Loucy (cell line): Measurements from ENCODE around the gene CAMK2N1.

Experiments
- H2AFZ ChIP-seq: fragments of 200-600 bp; sonication (generic); 2 replicates; pipeline ENCODE4 v1.6.0; 2016; ENCODE audit warnings: antibody characterized with exemption, mild to moderate bottlenecking, low read length, moderate library complexity
- H3F3A ChIP-seq: fragments of 200-600 bp; 2 replicates; pipeline ENCODE4 v1.6.0; 2016; ENCODE audit warnings: antibody characterized with exemption, low read depth, mild to moderate bottlenecking
- H3K27me3 ChIP-seq: fragments of 200-600 bp; sonication (generic); 2 replicates; pipeline ENCODE4 v1.6.1; 2014; ENCODE audit warnings: low read length, mild to moderate bottlenecking; ENCODE audit not compliant: insufficient read depth, poor library complexity, severe bottlenecking
- H3K36me3 ChIP-seq: fragments of 200-600 bp; sonication (generic); 2 replicates; pipeline ENCODE4 v1.6.1; 2016; ENCODE audit warnings: low read length; ENCODE audit not compliant: insufficient read depth
- H3K4me1 ChIP-seq: fragments of 200-600 bp; sonication (generic); 2 replicates; pipeline ENCODE4 v1.5.1; 2014; ENCODE audit warnings: low read length, mild to moderate bottlenecking; ENCODE audit not compliant: insufficient read depth, poor library complexity, severe bottlenecking
- H3K4me2 ChIP-seq: fragments of 200-600 bp; sonication (generic); 2 replicates; pipeline ENCODE4 v1.6.0; 2014; ENCODE audit warnings: antibody characterized with exemption, low read length, low read depth, mild to moderate bottlenecking; ENCODE audit not compliant: poor library complexity, severe bottlenecking
- H3K4me3 ChIP-seq: fragments of 200-600 bp; sonication (generic); 2 replicates; pipeline ENCODE4 v1.5.1; 2014; ENCODE audit warnings: low read length, mild to moderate bottlenecking, mixed read lengths; ENCODE audit not compliant: poor library complexity, severe bottlenecking
- H3K79me2 ChIP-seq: fragments of 200-600 bp; sonication (generic); 2 replicates; pipeline ENCODE4 v1.6.1; 2014; ENCODE audit warnings: low read length; ENCODE audit not compliant: insufficient read depth
- H3K9ac ChIP-seq: fragments of 200-600 bp; sonication (generic); 2 replicates; pipeline ENCODE4 v1.6.0; 2014; ENCODE audit warnings: mild to moderate bottlenecking, low read depth, low read length, moderate library complexity; ENCODE audit not compliant: poor library complexity, severe bottlenecking
- H3K9me2 ChIP-seq: fragments of 200-600 bp; sonication (generic); replicated peaks from 2 replicates; pipeline ENCODE4 v1.6.1; 2016; ENCODE audit warnings: low read depth, low read length, mixed read lengths
- H3K9me3 ChIP-seq: fragments of 200-600 bp; sonication (generic); 2 replicates; pipeline ENCODE4 v1.6.1; 2014; ENCODE audit warnings: mild to moderate bottlenecking, antibody characterized with exemption, low read length, low read depth; ENCODE audit not compliant: insufficient read depth
- H4K20me1 ChIP-seq: fragments of 200-600 bp; sonication (generic); 2 replicates; pipeline ENCODE4 v1.6.0; 2014; ENCODE audit warnings: antibody characterized with exemption, low read length, mild to moderate bottlenecking; ENCODE audit not compliant: insufficient read depth, poor library complexity, severe bottlenecking
- EZH2phosphoT487 ChIP-seq: fragments of 200-600 bp; IDR thresholded peaks from 2 replicates; pipeline ENCODE4 v1.6.1; 2018; ENCODE audit warnings: antibody characterized with exemption, mild to moderate bottlenecking, moderate library complexity, borderline replicate concordance
- TF ChIP-seq, protein P1 (sequence below): fragments of 200-600 bp; sonication (generic); conservative IDR thresholded peaks from 2 replicates; pipeline ENCODE4 v1.5.1; 2014; ENCODE audit warnings: mild to moderate bottlenecking, antibody characterized with exemption, low read length

The CAMK2N1 gene

GRCh38 chr1:20447794-20448193 is 38.2 kb downstream of the CAMK2N1 start:
- H2AFZ ChIP-seq: no peak overlapping the region
- no peak overlapping the region for H3K4me3 ChIP-seq
- H3K36me3 ChIP-seq: no peaks in the 10 kb centered on the region
- no peaks in the 10 kb centered on the region for H3K79me2 ChIP-seq
- no peaks in the 10 kb centered on the region for H3F3A ChIP-seq
- no peak overlapping the region for H3K9ac ChIP-seq
- no peak overlapping the region for H3K4me2 ChIP-seq
- no peaks in the 10 kb centered on the region for H3K4me1 ChIP-seq
- H3K9me3 ChIP-seq: no peaks in the 10 kb centered on the region
- TF ChIP-seq EZH2phosphoT487: no peak
- TF ChIP-seq, protein P1, sequence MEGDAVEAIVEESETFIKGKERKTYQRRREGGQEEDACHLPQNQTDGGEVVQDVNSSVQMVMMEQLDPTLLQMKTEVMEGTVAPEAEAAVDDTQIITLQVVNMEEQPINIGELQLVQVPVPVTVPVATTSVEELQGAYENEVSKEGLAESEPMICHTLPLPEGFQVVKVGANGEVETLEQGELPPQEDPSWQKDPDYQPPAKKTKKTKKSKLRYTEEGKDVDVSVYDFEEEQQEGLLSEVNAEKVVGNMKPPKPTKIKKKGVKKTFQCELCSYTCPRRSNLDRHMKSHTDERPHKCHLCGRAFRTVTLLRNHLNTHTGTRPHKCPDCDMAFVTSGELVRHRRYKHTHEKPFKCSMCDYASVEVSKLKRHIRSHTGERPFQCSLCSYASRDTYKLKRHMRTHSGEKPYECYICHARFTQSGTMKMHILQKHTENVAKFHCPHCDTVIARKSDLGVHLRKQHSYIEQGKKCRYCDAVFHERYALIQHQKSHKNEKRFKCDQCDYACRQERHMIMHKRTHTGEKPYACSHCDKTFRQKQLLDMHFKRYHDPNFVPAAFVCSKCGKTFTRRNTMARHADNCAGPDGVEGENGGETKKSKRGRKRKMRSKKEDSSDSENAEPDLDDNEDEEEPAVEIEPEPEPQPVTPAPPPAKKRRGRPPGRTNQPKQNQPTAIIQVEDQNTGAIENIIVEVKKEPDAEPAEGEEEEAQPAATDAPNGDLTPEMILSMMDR: no peak
- no peaks in the 10 kb centered on the region for H3K27me3 ChIP-seq
- no peaks in the 10 kb centered on the region for H3K9me2 ChIP-seq
- H4K20me1 ChIP-seq: no peaks in the 10 kb centered on the region

- no peak overlapping the region for H2AFZ ChIP-seq
- no peak overlapping the region for H3K4me3 ChIP-seq
- H3K79me2 ChIP-seq: no peaks in the 10 kb centered on the region
- no peaks in the 10 kb centered on the region for H3K4me1 ChIP-seq
- TF ChIP-seq EZH2phosphoT487: no peak
- TF ChIP-seq, protein P1: no peak
- H3F3A ChIP-seq: no peaks in the 10 kb centered on the region
- no peak overlapping the region for H3K4me2 ChIP-seq
- H3K9ac ChIP-seq: no peak overlapping the region
- no peaks in the 10 kb centered on the region for H3K36me3 ChIP-seq
- no peaks in the 10 kb centered on the region for H3K9me3 ChIP-seq
- no peaks in the 10 kb centered on the region for H4K20me1 ChIP-seq
- no peaks in the 10 kb centered on the region for H3K9me2 ChIP-seq
- H3K27me3 ChIP-seq: no peaks in the 10 kb centered on the region
Observed at GRCh38 chr1:20446796-20447195, 39.2 kb downstream of the CAMK2N1 start.

- Histone ChIP-seq H3K4me1 (no peaks in the 10 kb centered on the region), H3K79me2 (no peaks in the 10 kb centered on the region), H4K20me1 (no peaks in the 10 kb centered on the region), H3K36me3 (no peaks in the 10 kb centered on the region), H3K9ac (no peak overlapping the region), H2AFZ (no peak overlapping the region), H3K9me2 (no peaks in the 10 kb centered on the region), H3K4me3 (no peak overlapping the region), H3K9me3 (no peaks in the 10 kb centered on the region), H3F3A (no peaks in the 10 kb centered on the region), H3K27me3 (no peaks in the 10 kb centered on the region), H3K4me2 (no peak overlapping the region)
- no peak for TF ChIP-seq EZH2phosphoT487
- TF ChIP-seq, protein P1: no peak
Observed at GRCh38 chr1:20445956-20446355, 40.1 kb downstream of the CAMK2N1 start.
